Endothelial cell of umbilical vein (primary cell): ENCODE results near the gene FZR1. TPM values are rescaled to one million over a fixed set of nuclear protein-coding genes. Genes with fewer than 3 reads are reported as not detected.

ENCODE experiments used
- BruUV-seq: library from RNA; stranded (reverse); fragments of 400-500 nt; replicated peaks from 2 replicates; lab custom pipeline; 2021; lab: Mats Ljungman, UMichigan
- CTCF ChIA-PET: fragments of 300-600, 350-600 bp; sonication (Branson Sonifier 250); formaldehyde crosslinking; loops from one replicate; lab custom pipeline; 2021; ENCODE audit warnings: antibody characterized with exemption, inconsistent platforms; lab: Charles Lee
- POLR2A ChIA-PET: fragments of 300-600, 350-600 bp; sonication (Branson Sonifier 250); formaldehyde crosslinking; loops from one replicate; lab custom pipeline; 2021; ENCODE audit warnings: antibody characterized with exemption, inconsistent platforms; lab: Charles Lee
- DNase-seq: peaks from one replicate; pipeline ENCODE4 v3.0.0-alpha.2; 2011; ENCODE audit warnings: low read depth, low spot score
- FAIRE-seq: peaks from 2 replicates; lab custom pipeline; 2011; peaks lifted over from hg19 to GRCh38; lab: Jason Lieb, UNC
- H2AFZ ChIP-seq: 2 replicates; pipeline ENCODE4 v1.6.0; 2012; ENCODE audit warnings: low read depth, low read length, control low read depth, inconsistent platforms
- H3K27ac ChIP-seq: 2 replicates; pipeline ENCODE4 v1.5.1; 2011; ENCODE audit warnings: low read depth, mild to moderate bottlenecking, control low read depth, low read length, moderate library complexity; ENCODE audit not compliant: insufficient read depth
- H3K27me3 ChIP-seq, 2 experiments: 2 replicates each; pipeline versions ENCODE4 v1.6.0 to v1.6.1; 2011; ENCODE audit warnings: low read length in 2 of 2, mixed read lengths in 1 of 2; ENCODE audit not compliant: control insufficient read depth in 2 of 2, insufficient read depth in 2 of 2
- H3K36me3 ChIP-seq, 2 experiments: 2 replicates in 1 of 2; 3 replicates in 1 of 2; pipeline ENCODE4 v1.5.1; 2011; ENCODE audit warnings: low read length in 2 of 2, mild to moderate bottlenecking in 1 of 2, moderate library complexity in 1 of 2; ENCODE audit not compliant: control insufficient read depth in 2 of 2, insufficient read depth in 2 of 2; ENCODE audit errors: extremely low read depth in 1 of 2
- H3K4me1 ChIP-seq: 3 replicates; pipeline ENCODE4 v1.5.1; 2011; ENCODE audit warnings: mild to moderate bottlenecking, low read length; ENCODE audit not compliant: control insufficient read depth, insufficient read depth; ENCODE audit errors: extremely low read depth
- H3K4me2 ChIP-seq: 2 replicates; pipeline ENCODE4 v1.6.1; 2011; ENCODE audit warnings: low read length, control low read depth, mixed read lengths; ENCODE audit not compliant: insufficient read depth
- H3K4me3 ChIP-seq, 3 experiments: fragments of 200-600 bp in 1 of 3; sonication (generic), shearing (Covaris generic) in 1 of 3; replicated peaks in 1 of 3; 2 replicates each; pipeline ENCODE4 v1.5.1; 2011 to 2016; ENCODE audit warnings: control low read depth in 3 of 3, low read length in 3 of 3, mild to moderate bottlenecking in 2 of 3, inconsistent platforms in 1 of 3, low read depth in 1 of 3, moderate library complexity in 1 of 3; ENCODE audit not compliant: insufficient read depth in 1 of 3
- H3K79me2 ChIP-seq: 2 replicates; pipeline ENCODE4 v1.6.0; 2012; ENCODE audit warnings: low read length, inconsistent platforms; ENCODE audit not compliant: control insufficient read depth, insufficient read depth
- H3K9ac ChIP-seq: replicated peaks from 2 replicates; pipeline ENCODE3; 2011; ENCODE audit warnings: low read length, control low read depth; ENCODE audit not compliant: insufficient read depth; ENCODE audit errors: extremely low read depth
- H3K9me1 ChIP-seq: replicated peaks from 3 replicates; pipeline ENCODE4 v1.6.0; 2011; ENCODE audit warnings: mild to moderate bottlenecking, low read length; ENCODE audit not compliant: control insufficient read depth, insufficient read depth; ENCODE audit errors: extremely low read depth
- H3K9me3 ChIP-seq: replicated peaks from 2 replicates; pipeline ENCODE4 v1.5.1; 2012; ENCODE audit warnings: low read length, inconsistent platforms; ENCODE audit not compliant: control insufficient read depth, insufficient read depth
- H4K20me1 ChIP-seq: replicated peaks from 2 replicates; pipeline ENCODE3; 2011; ENCODE audit warnings: mild to moderate bottlenecking, low read length; ENCODE audit not compliant: control insufficient read depth, insufficient read depth; ENCODE audit errors: extremely low read depth
- CTCF ChIP-seq, 2 donors: IDR thresholded peaks; 1 replicate in 1 of 2; 2 replicates in 1 of 2; pipeline ENCODE4 v1.5.1; 2011; ENCODE audit warnings: low read length in 2 of 2, mild to moderate bottlenecking in 2 of 2, moderate library complexity in 2 of 2, control low read depth in 1 of 2, inconsistent platforms in 1 of 2, low read depth in 1 of 2; ENCODE audit not compliant: insufficient read depth in 1 of 2; ENCODE audit errors: extremely low read depth in 1 of 2
- EZH2 ChIP-seq: IDR thresholded peaks from 2 replicates; pipeline ENCODE4 v1.6.1; 2012; ENCODE audit warnings: borderline replicate concordance, low read depth, mild to moderate bottlenecking, moderate library complexity, low read length, inconsistent platforms; ENCODE audit not compliant: severe bottlenecking
- FOS ChIP-seq: IDR thresholded peaks from 2 replicates; pipeline ENCODE4 v1.6.1; 2011; ENCODE audit warnings: mild to moderate bottlenecking, low read length, moderate library complexity, borderline replicate concordance; ENCODE audit not compliant: insufficient read depth
- GATA2 ChIP-seq: IDR thresholded peaks from 2 replicates; pipeline ENCODE4 v1.7.0; 2011; ENCODE audit warnings: low read depth, mild to moderate bottlenecking, moderate library complexity, mixed read lengths, low read length; ENCODE audit not compliant: insufficient read length, insufficient read depth
- JUN ChIP-seq: IDR thresholded peaks from 2 replicates; pipeline ENCODE4 v1.6.1; 2011; ENCODE audit warnings: borderline replicate concordance, low read depth; ENCODE audit not compliant: insufficient read length, insufficient read depth
- MAX ChIP-seq: IDR thresholded peaks from 2 replicates; pipeline ENCODE4 v1.6.1; 2011; ENCODE audit not compliant: insufficient read depth, insufficient read length
- MYC ChIP-seq: IDR thresholded peaks from one replicate; pipeline ENCODE4 v1.6.1; 2011; ENCODE audit warnings: mild to moderate bottlenecking, low read depth, low read length
- POLR2A ChIP-seq: IDR thresholded peaks from 2 replicates; pipeline ENCODE4 v1.6.1; 2012; ENCODE audit warnings: low read depth, mild to moderate bottlenecking, control low read depth, low read length
- POLR2AphosphoS5 ChIP-seq: IDR thresholded peaks from 2 replicates; pipeline ENCODE4 v1.6.1; 2012; ENCODE audit warnings: low read depth, mild to moderate bottlenecking, control low read depth, low read length, moderate library complexity; ENCODE audit not compliant: insufficient read depth
- dilution Hi-C: fragments of 300-500 bp; cut with MboI; formaldehyde crosslinking; loops from one replicate; pipeline ENCODE4 v1.15.0; 2019; ENCODE audit warnings: low sequenced_read_pairs; ENCODE audit not compliant: extremely low pct_ligation_motif_present
- intact Hi-C: fragments of 100-400 bp; cut with micrococcal nuclease; formaldehyde crosslinking; loops from one replicate; pipeline ENCODE4 v1.10.0; 2022
- polyA plus RNA-seq, 4 experiments: library from polyadenylated mRNA; depleted of rRNA in 3 of 4; stranded (reverse) in 3 of 4; unstranded in 1 of 4; fragments of >200 nt; gene quantifications; 2 replicates each; pipeline versions ENCODE4 v1.2.1 to v1.2.3, GENCODE V29; 2011 to 2012; ENCODE audit warnings: missing spikeins in 1 of 4
- total RNA-seq: library from RNA; stranded (reverse); gene quantifications from 2 replicates; pipeline ENCODE4 v1.2.3, GENCODE V29; 2021

Gene FZR1
- total and polyA plus RNA-seq, 2 donors (not counting 3 experiments of a cell fraction or from before 2014, with no cell fraction given) = 35.9 to 60.4 TPM

- no peak overlapping the region for H2AFZ ChIP-seq
- no peak for DNase-seq
- no peaks in the 10 kb centered on the region for H4K20me1 ChIP-seq
- H3K79me2 ChIP-seq = peaks cover under 1% of the 10 kb centered on the region
- H3K36me3 ChIP-seq = peaks cover 0 to 3% of the 10 kb centered on the region in 2 experiments
- FAIRE-seq = no peak
- intact Hi-C loops (no loop called here), dilution Hi-C loops (no loop called here)
- H3K4me2 ChIP-seq = no peak overlapping the region
- no peak overlapping the region for H3K27ac ChIP-seq
- CTCF ChIA-PET = interaction anchor here (1.0 to 1.1 kb wide), 2 partner anchors 13 to 29 kb away, joined by 3 read pairs; no protein-coding TSS in a partner anchor
- no peaks in the 10 kb centered on the region for H3K9me1 ChIP-seq
- no peaks in the 10 kb centered on the region for H3K9me3 ChIP-seq
- H3K4me1 ChIP-seq = peaks cover 16% of the 10 kb centered on the region
- H3K27me3 ChIP-seq = no peaks in the 10 kb centered on the region
- H3K4me3 ChIP-seq = no peak overlapping the region
- no TSS peak for BruUV-seq
- no peak for TF ChIP-seq POLR2A
- TF ChIP-seq POLR2AphosphoS5 = no peak
- no peak for TF ChIP-seq EZH2
- no peak for TF ChIP-seq GATA2
- no peak for TF ChIP-seq JUN
- TF ChIP-seq FOS = no peak
- no peak for TF ChIP-seq MYC
- no peak for TF ChIP-seq MAX
- no peak for TF ChIP-seq CTCF (IDR thresholded peaks at IDR 0.05; ENCODE audit: extremely low read depth in 1 of 2, insufficient read depth in 1 of 2, low read depth in 1 of 2, low read length in 2 of 2)
- POLR2A ChIA-PET = no interaction called here
- no peak overlapping the region for H3K9ac ChIP-seq
Observed at GRCh38 chr19:3578390-3578789, 72.3 kb downstream of the FZR1 start.
